Measurements from ENCODE around the gene CCR5AS.

CCR5AS gene

GRCh38 chr3:46344476-46344875 is 62.4 kb downstream of the CCR5AS start:
- TF ChIP-seq CTCF (conservative IDR thresholded peaks at IDR 0.05; ENCODE audit: low read depth, low read length): no peak
- Histone ChIP-seq H3K4me2 (no peak overlapping the region), H3K36me3 (ENCODE audit: insufficient read depth) (no peaks in the 10 kb centered on the region), H3K27ac (no peak overlapping the region), H4K20me1 (ENCODE audit: insufficient read depth) (no peaks in the 10 kb centered on the region), H3K4me3 (IDR thresholded peaks at IDR 0.05; ENCODE audit: insufficient read depth, low read depth, low read length) (no peak overlapping the region), H3K9ac (no peak overlapping the region), H3K79me2 (ENCODE audit: insufficient read depth, low read depth) (no peaks in the 10 kb centered on the region), H2AFZ (ENCODE audit: low read depth) (no peak overlapping the region), H3K27me3 (ENCODE audit: insufficient read depth, low read depth) (no peaks in the 10 kb centered on the region), H3K4me1 (ENCODE audit: low read depth, poor library complexity, severe bottlenecking) (peaks cover 22% of the 10 kb centered on the region)

DNA sequence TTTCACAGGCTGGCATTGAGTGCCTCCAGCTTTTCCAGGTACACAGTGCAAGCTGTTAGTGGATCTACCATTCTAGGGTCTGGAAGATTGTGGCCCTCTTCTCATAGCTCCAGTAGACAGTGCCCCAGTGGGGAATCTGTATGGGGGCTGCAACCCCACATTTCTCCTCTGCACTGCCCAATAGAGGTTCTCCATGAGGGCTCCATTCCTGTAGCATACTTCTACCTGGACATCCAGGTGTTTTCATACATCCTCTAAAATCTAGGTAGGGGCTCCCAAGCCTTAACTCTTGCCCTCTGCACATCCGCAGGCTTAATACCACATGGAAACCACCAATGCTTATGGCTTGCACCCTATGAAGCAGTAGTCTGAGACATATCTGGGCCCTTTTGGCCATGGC is 68.0 kb downstream of the CCR5AS start:
- no peaks in the 10 kb centered on the region for H4K20me1 ChIP-seq (ENCODE audit: insufficient read depth)
- H3K4me1 ChIP-seq (ENCODE audit: low read depth, poor library complexity, severe bottlenecking): no peaks in the 10 kb centered on the region
- H3K4me2 ChIP-seq: no peak overlapping the region
- H2AFZ ChIP-seq (ENCODE audit: low read depth): no peak overlapping the region
- H3K27ac ChIP-seq: no peak overlapping the region
- TF ChIP-seq CTCF (conservative IDR thresholded peaks at IDR 0.05; ENCODE audit: low read depth, low read length): no peak
- H3K36me3 ChIP-seq (ENCODE audit: insufficient read depth): no peaks in the 10 kb centered on the region
- no peak overlapping the region for H3K4me3 ChIP-seq (IDR thresholded peaks at IDR 0.05; ENCODE audit: insufficient read depth, low read depth, low read length)
- H3K79me2 ChIP-seq (ENCODE audit: insufficient read depth, low read depth): no peaks in the 10 kb centered on the region
- H3K27me3 ChIP-seq (ENCODE audit: insufficient read depth, low read depth): no peaks in the 10 kb centered on the region
- no peak overlapping the region for H3K9ac ChIP-seq

DNA sequence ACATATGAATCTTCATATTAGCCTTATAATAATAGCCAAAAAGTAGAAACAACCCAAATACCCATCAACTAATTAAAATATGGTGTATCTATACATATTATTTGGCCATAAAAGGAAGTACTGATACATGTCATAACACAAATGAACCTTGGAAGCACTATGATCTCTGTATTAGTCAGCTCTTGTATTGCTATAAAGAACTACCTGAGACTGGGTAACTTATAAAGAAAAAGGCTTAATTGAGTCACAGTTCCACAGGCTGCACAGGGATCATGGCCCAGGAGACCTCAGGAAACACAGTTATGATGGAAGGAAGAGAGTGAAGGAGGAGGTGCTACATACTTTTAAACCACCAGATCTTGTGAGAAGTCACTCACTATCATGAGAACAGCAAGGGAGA is 69.0 kb downstream of the CCR5AS start:
- no peak for TF ChIP-seq CTCF (conservative IDR thresholded peaks at IDR 0.05; ENCODE audit: low read depth, low read length)
- Histone ChIP-seq H3K4me3 (IDR thresholded peaks at IDR 0.05; ENCODE audit: insufficient read depth, low read depth, low read length) (no peak overlapping the region), H3K27ac (no peak overlapping the region), H3K36me3 (ENCODE audit: insufficient read depth) (no peaks in the 10 kb centered on the region), H3K4me2 (no peak overlapping the region), H2AFZ (ENCODE audit: low read depth) (no peak overlapping the region), H4K20me1 (ENCODE audit: insufficient read depth) (no peaks in the 10 kb centered on the region), H3K4me1 (ENCODE audit: low read depth, poor library complexity, severe bottlenecking) (no peaks in the 10 kb centered on the region), H3K9ac (no peak overlapping the region), H3K27me3 (ENCODE audit: insufficient read depth, low read depth) (no peaks in the 10 kb centered on the region), H3K79me2 (ENCODE audit: insufficient read depth, low read depth) (no peaks in the 10 kb centered on the region)

DNA sequence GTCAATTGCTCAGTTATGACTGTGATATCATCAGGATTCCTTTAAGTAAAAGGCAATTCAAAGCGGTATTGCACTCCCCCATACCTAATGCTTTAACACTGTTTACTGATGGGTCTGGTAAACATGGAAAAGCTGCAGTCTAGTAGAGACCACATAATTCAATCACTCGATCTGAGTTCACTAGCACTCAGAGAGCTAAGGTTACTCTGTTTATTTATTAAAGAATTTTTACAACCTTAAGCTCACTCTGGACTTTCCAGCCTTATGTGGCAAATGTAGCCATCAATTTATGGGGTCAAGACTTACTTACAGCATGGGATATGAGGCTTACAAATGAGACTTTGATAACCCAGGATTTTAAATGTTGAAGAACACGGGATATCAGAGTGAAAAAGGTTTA is 71.3 kb downstream of the CCR5AS start:
- Histone ChIP-seq H3K36me3 (ENCODE audit: insufficient read depth) (no peaks in the 10 kb centered on the region), H4K20me1 (ENCODE audit: insufficient read depth) (no peaks in the 10 kb centered on the region), H3K9ac (no peak overlapping the region), H3K27me3 (ENCODE audit: insufficient read depth, low read depth) (no peaks in the 10 kb centered on the region), H3K4me3 (IDR thresholded peaks at IDR 0.05; ENCODE audit: insufficient read depth, low read depth, low read length) (no peak overlapping the region), H3K79me2 (ENCODE audit: insufficient read depth, low read depth) (no peaks in the 10 kb centered on the region), H3K4me1 (ENCODE audit: low read depth, poor library complexity, severe bottlenecking) (no peaks in the 10 kb centered on the region), H3K4me2 (no peak overlapping the region), H3K27ac (no peak overlapping the region), H2AFZ (ENCODE audit: low read depth) (no peak overlapping the region)
- no peak for TF ChIP-seq CTCF (conservative IDR thresholded peaks at IDR 0.05; ENCODE audit: low read depth, low read length)
